SK-N-SH (cell line): ENCODE measurements around the gene PRR35. TPM values are rescaled to one million over a fixed set of nuclear protein-coding genes. Genes with fewer than 3 reads are reported as not detected.

ENCODE experiments used
- CTCF ChIA-PET: fragments of 300-600, 350-600 bp; formaldehyde crosslinking; extraction: SDS; loops from one replicate; lab custom pipeline; 2021; lab: Yijun Ruan, JAX
- POLR2A ChIA-PET: fragments of 350-600 bp; sonication (Branson Sonifier 250); formaldehyde crosslinking; extraction: SDS; loops from one replicate; lab custom pipeline; 2020; ENCODE audit warnings: antibody characterized with exemption, inconsistent platforms; lab: Yijun Ruan, JAX
- DNase-seq: peaks from one replicate; pipeline ENCODE4 v3.0.0; 2012
- H2AFZ ChIP-seq: fragments of 200-600 bp; sonication (generic); 2 replicates; pipeline ENCODE4 v1.8.1; 2016; ENCODE audit warnings: antibody characterized with exemption, mild to moderate bottlenecking, low read depth
- H3F3A ChIP-seq: fragments of 200-600 bp; sonication (generic); replicated peaks from 2 replicates; pipeline ENCODE3; 2016; ENCODE audit warnings: antibody characterized with exemption, mild to moderate bottlenecking; ENCODE audit not compliant: insufficient read depth
- H3K27ac ChIP-seq, 2 experiments: fragments of 200-500 bp in 1 of 2; fragments of 200-600 bp in 1 of 2; sonication (Bioruptor generic) in 1 of 2; sonication (generic), shearing (Covaris generic) in 1 of 2; 2 replicates each; pipeline versions ENCODE4 v1.5.1 to v1.6.1; 2014 to 2016; ENCODE audit warnings: low read depth in 2 of 2, inconsistent platforms in 1 of 2, low read length in 1 of 2, mild to moderate bottlenecking in 1 of 2, mixed read lengths in 1 of 2
- H3K27me3 ChIP-seq: fragments of 200-600 bp; sonication (generic), shearing (Covaris generic); 2 replicates; pipeline ENCODE4 v1.6.1; 2016; ENCODE audit warnings: mixed run types; ENCODE audit not compliant: insufficient read depth
- H3K36me3 ChIP-seq, 2 experiments: fragments of 200-500 bp in 1 of 2; fragments of 200-600 bp in 1 of 2; sonication (Bioruptor generic) in 1 of 2; sonication (generic) in 1 of 2; replicated peaks in 1 of 2; 2 replicates each; pipeline versions ENCODE3 to v1.5.1; 2014 to 2016; ENCODE audit warnings: low read length in 1 of 2, mild to moderate bottlenecking in 1 of 2; ENCODE audit not compliant: insufficient read depth in 2 of 2, control insufficient read depth in 1 of 2
- H3K4me1 ChIP-seq, 2 experiments: fragments of 200-500 bp in 1 of 2; fragments of 200-600 bp in 1 of 2; sonication (Bioruptor generic) in 1 of 2; sonication (generic), shearing (Covaris generic) in 1 of 2; 2 replicates each; pipeline versions ENCODE4 v1.5.1 to v1.6.1; 2014 to 2016; ENCODE audit warnings: low read depth in 1 of 2, low read length in 1 of 2, mixed run types in 1 of 2; ENCODE audit not compliant: insufficient read depth in 2 of 2, control insufficient read depth in 1 of 2
- H3K4me2 ChIP-seq: fragments of 200-600 bp; sonication (generic), shearing (Covaris generic); 2 replicates; pipeline ENCODE4 v1.6.1; 2017; ENCODE audit warnings: mixed run types
- H3K4me3 ChIP-seq, 2 experiments: fragments of 200-500 bp in 1 of 2; fragments of 200-600 bp in 1 of 2; sonication (Bioruptor generic) in 1 of 2; sonication (generic), shearing (Covaris generic) in 1 of 2; 2 replicates each; pipeline versions ENCODE4 v1.5.1 to v1.8.1; 2014 to 2016; ENCODE audit warnings: low read depth in 2 of 2, inconsistent platforms in 1 of 2, low read length in 1 of 2, mild to moderate bottlenecking in 1 of 2, mixed read lengths in 1 of 2, moderate library complexity in 1 of 2
- H3K79me2 ChIP-seq: fragments of 200-600 bp; sonication (generic); 2 replicates; pipeline ENCODE4 v1.8.1; 2017; ENCODE audit warnings: mild to moderate bottlenecking; ENCODE audit not compliant: insufficient read depth
- H3K9ac ChIP-seq: fragments of 200-600 bp; sonication (generic); 2 replicates; pipeline ENCODE4 v1.6.1; 2017; ENCODE audit warnings: mixed run types
- H3K9me2 ChIP-seq: fragments of 200-600 bp; sonication (generic); 2 replicates; pipeline ENCODE4 v1.6.1; 2017; ENCODE audit warnings: mixed run types
- H3K9me3 ChIP-seq: fragments of 200-600 bp; sonication (generic); 2 replicates; pipeline ENCODE4 v1.6.1; 2017; ENCODE audit warnings: mixed run types, mild to moderate bottlenecking, moderate library complexity
- H4K20me1 ChIP-seq: fragments of 200-600 bp; sonication (generic); 2 replicates; pipeline ENCODE4 v1.6.1; 2017; ENCODE audit warnings: mild to moderate bottlenecking, mixed run types; ENCODE audit not compliant: insufficient read depth
- EP300 ChIP-seq, 2 experiments: IDR thresholded peaks; 2 replicates each; pipeline versions ENCODE4 v1.4.0 to v1.6.1; 2012; ENCODE audit warnings: borderline replicate concordance in 1 of 2, low read depth in 1 of 2, low read length in 1 of 2
- EZH2phosphoT487 ChIP-seq: fragments of 200-600 bp; sonication (generic); IDR thresholded peaks from 2 replicates; pipeline ENCODE4 v1.6.1; 2017; ENCODE audit warnings: low read depth, mixed run types, mild to moderate bottlenecking, antibody characterized with exemption, moderate library complexity, borderline replicate concordance
- FOXM1 ChIP-seq: IDR thresholded peaks from 2 replicates; pipeline ENCODE4 v1.4.0; 2012; ENCODE audit warnings: low read depth, mild to moderate bottlenecking
- GATA2 ChIP-seq: sonication (generic); formaldehyde crosslinking; IDR thresholded peaks from 2 replicates; pipeline ENCODE4 v1.5.0; 2020; ENCODE audit warnings: mild to moderate bottlenecking, missing genetic modification reagents
- JUND ChIP-seq: IDR thresholded peaks from 2 replicates; pipeline ENCODE4 v1.4.0; 2012
- MEF2A ChIP-seq: IDR thresholded peaks from 2 replicates; pipeline ENCODE4 v1.4.0; 2012; ENCODE audit warnings: low read depth, borderline replicate concordance
- NRF1 ChIP-seq: IDR thresholded peaks from 2 replicates; pipeline ENCODE4 v1.6.1; 2012; ENCODE audit warnings: low read depth, mild to moderate bottlenecking, low read length
- POLR2AphosphoS5 ChIP-seq: IDR thresholded peaks from 2 replicates; pipeline ENCODE4 v1.6.1; 2012; ENCODE audit warnings: low read depth, low read length
- RCOR1 ChIP-seq: fragments of 150-350 bp; IDR thresholded peaks from 2 replicates; pipeline ENCODE4 v1.6.1; 2017; ENCODE audit warnings: antibody characterized with exemption, low read length
- REST ChIP-seq: IDR thresholded peaks from 2 replicates; pipeline ENCODE4 v1.6.1; 2012; ENCODE audit warnings: mild to moderate bottlenecking, low read depth, low read length, moderate library complexity
- RFX5 ChIP-seq: IDR thresholded peaks from 2 replicates; pipeline ENCODE4 v1.6.1; 2012; ENCODE audit warnings: mild to moderate bottlenecking, improper control_type of control experiment, low read length
- RXRA ChIP-seq: IDR thresholded peaks from 2 replicates; pipeline ENCODE4 v1.4.0; 2012; ENCODE audit warnings: low read depth, mild to moderate bottlenecking, borderline replicate concordance
- USF1 ChIP-seq: IDR thresholded peaks from 2 replicates; pipeline ENCODE4 v1.4.0; 2012; ENCODE audit warnings: low read depth, borderline replicate concordance
- ZBTB33 ChIP-seq: IDR thresholded peaks from 2 replicates; pipeline ENCODE4 v1.4.0; 2012; ENCODE audit warnings: low read depth, borderline replicate concordance
- WGBS: methylation state at CpG from one replicate; pipeline ENCODE4 v1.1.6; 2017; ENCODE audit warnings: low lambda C conversion rate; 5-methylcytosine and 5-hydroxymethylcytosine counted together
- polyA plus RNA-seq, 3 experiments: library from polyadenylated mRNA; depleted of rRNA; stranded (reverse); fragments of >200 nt; gene quantifications; 2 replicates each; pipeline ENCODE4 v1.2.3, GENCODE V29; 2012
- TF ChIP-seq, protein P1 (sequence below): IDR thresholded peaks from 2 replicates; pipeline ENCODE4 v1.4.0; 2012; ENCODE audit warnings: low read depth

PRR35 gene
- polyA plus RNA-seq, 1 of the 3 experiments (the other 2 are of a cell fraction) = not detected

DNA sequence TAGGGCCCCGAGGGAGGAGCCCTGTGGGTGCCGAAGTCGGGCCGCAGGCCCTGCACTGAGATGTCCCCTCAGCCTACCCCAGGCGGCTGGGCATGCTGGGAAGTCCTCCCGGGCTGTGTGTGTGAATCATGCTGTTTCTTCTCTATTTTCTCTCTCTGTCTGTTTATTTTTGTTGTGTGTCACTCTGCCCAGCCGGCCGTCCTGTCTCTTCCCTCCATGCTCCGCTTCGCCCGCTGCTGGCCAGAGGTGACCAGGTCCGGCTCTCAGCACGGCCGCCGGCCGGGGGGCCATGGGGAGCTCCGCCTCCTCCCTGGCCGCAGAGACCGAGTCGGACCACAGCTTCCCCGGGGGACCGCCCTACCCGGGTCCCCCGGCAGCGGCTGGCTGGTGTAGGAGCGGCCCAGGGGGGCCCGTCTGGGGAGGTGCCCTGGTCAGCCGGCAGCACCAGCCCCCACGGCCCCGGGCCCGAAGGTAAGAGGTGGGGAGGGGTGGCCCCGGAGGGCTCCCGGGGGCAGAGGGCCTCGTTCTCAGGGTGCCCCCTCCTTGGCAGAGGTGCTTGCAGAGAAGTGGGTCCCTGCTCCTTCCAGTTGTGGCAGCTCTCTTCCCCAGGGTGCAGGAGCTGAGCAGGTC, 20.2 kb upstream of the PRR35 start:
- H3K4me1 ChIP-seq = peaks cover 0 to 5% of the 10 kb centered on the region in 2 experiments; a peak in 1 of 4 replicates
- H3K27ac ChIP-seq = no peak overlapping the region
- ChIA-PET POLR2A (no interaction called here), CTCF (interaction anchor here (1.2 kb wide), 1 partner anchor 12 kb away, joined by 3 read pairs; no protein-coding TSS in a partner anchor)
- WGBS = 92% methylated on average over 12 of the region's 34 CpGs
- H4K20me1 ChIP-seq = peaks cover 26% of the 10 kb centered on the region
- no peak overlapping the region for H3K9ac ChIP-seq
- no peak for DNase-seq
- no peak for TF ChIP-seq REST
- TF ChIP-seq RCOR1 = no peak
- no peak for TF ChIP-seq EP300 (IDR thresholded peaks at IDR 0.05; ENCODE audit: borderline replicate concordance in 1 of 2, low read depth in 1 of 2, low read length in 1 of 2)
- no peak for TF ChIP-seq JUND
- TF ChIP-seq FOXM1 = no peak
- no peak for TF ChIP-seq ZBTB33
- TF ChIP-seq EZH2phosphoT487 = no peak
- TF ChIP-seq, protein P1, sequence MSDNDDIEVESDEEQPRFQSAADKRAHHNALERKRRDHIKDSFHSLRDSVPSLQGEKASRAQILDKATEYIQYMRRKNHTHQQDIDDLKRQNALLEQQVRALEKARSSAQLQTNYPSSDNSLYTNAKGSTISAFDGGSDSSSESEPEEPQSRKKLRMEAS = no peak
- TF ChIP-seq MEF2A = no peak
- no peak for TF ChIP-seq USF1
- no peak for TF ChIP-seq RFX5
- TF ChIP-seq NRF1 = no peak
- TF ChIP-seq RXRA = no peak
- no peak for TF ChIP-seq GATA2
- TF ChIP-seq POLR2AphosphoS5 = no peak
- H3K27me3 ChIP-seq = no peaks in the 10 kb centered on the region
- H3K79me2 ChIP-seq = peaks cover 87% of the 10 kb centered on the region
- peaks cover 0 to 27% of the 10 kb centered on the region in 2 experiments for H3K36me3 ChIP-seq
- H3K9me2 ChIP-seq = no peaks in the 10 kb centered on the region
- H3K4me2 ChIP-seq = no peak overlapping the region
- H3F3A ChIP-seq = no peaks in the 10 kb centered on the region
- H3K4me3 ChIP-seq = no peak overlapping the region
- H3K9me3 ChIP-seq = no peaks in the 10 kb centered on the region
- H2AFZ ChIP-seq = no peak overlapping the region
